Mucosa of stomach (tissue), 1 donor: ENCODE measurements around the gene CHI3L2.

Source experiments
- H3K27me3 ChIP-seq: one replicate; pipeline ENCODE4 v1.7.0; 2013; ENCODE audit warnings: mild to moderate bottlenecking, low read length; ENCODE audit not compliant: control insufficient read depth, insufficient read depth
- H3K36me3 ChIP-seq: one replicate; pipeline ENCODE4 v1.7.0; 2013; ENCODE audit warnings: low read length; ENCODE audit not compliant: control insufficient read depth, insufficient read depth
- H3K4me1 ChIP-seq: one replicate; pipeline ENCODE4 v1.7.0; 2013; ENCODE audit warnings: mild to moderate bottlenecking, low read length; ENCODE audit not compliant: control insufficient read depth, insufficient read depth
- H3K4me3 ChIP-seq: one replicate; pipeline ENCODE4 v1.7.0; 2013; ENCODE audit warnings: low read length
- H3K9ac ChIP-seq: one replicate; pipeline ENCODE4 v1.7.0; 2013; ENCODE audit warnings: mild to moderate bottlenecking, low read length, moderate library complexity
- H3K9me3 ChIP-seq: one replicate; pipeline ENCODE4 v1.7.0; 2013; ENCODE audit warnings: mild to moderate bottlenecking, low read length, moderate library complexity; ENCODE audit not compliant: control insufficient read depth
- donor health status: Pancreatic carcinoma.

CHI3L2 gene

GRCh38 chr1:111203681-111204200 lies 23.8 kb upstream of the CHI3L2 start:
- Histone ChIP-seq H3K9me3 (no peaks in the 10 kb centered on the region), H3K4me3 (peak overlapping the region; percentile 71), H3K36me3 (peaks cover 1% of the 10 kb centered on the region), H3K4me1 (peaks cover 55% of the 10 kb centered on the region), H3K9ac (peak overlapping the region; percentile 82), H3K27me3 (no peaks in the 10 kb centered on the region)

- H3K4me1 ChIP-seq, result peaks cover 49% of the 10 kb centered on the region
- no peaks in the 10 kb centered on the region for H3K9me3 ChIP-seq
- H3K27me3 ChIP-seq, result no peaks in the 10 kb centered on the region
- H3K4me3 ChIP-seq, result peak overlapping the region; percentile 25
- peak overlapping the region; percentile 82 for H3K9ac ChIP-seq
- H3K36me3 ChIP-seq, result no peaks in the 10 kb centered on the region
These were observed 23.1 kb upstream of the CHI3L2 start for GRCh38 chr1:111204201-111204982.

DNA sequence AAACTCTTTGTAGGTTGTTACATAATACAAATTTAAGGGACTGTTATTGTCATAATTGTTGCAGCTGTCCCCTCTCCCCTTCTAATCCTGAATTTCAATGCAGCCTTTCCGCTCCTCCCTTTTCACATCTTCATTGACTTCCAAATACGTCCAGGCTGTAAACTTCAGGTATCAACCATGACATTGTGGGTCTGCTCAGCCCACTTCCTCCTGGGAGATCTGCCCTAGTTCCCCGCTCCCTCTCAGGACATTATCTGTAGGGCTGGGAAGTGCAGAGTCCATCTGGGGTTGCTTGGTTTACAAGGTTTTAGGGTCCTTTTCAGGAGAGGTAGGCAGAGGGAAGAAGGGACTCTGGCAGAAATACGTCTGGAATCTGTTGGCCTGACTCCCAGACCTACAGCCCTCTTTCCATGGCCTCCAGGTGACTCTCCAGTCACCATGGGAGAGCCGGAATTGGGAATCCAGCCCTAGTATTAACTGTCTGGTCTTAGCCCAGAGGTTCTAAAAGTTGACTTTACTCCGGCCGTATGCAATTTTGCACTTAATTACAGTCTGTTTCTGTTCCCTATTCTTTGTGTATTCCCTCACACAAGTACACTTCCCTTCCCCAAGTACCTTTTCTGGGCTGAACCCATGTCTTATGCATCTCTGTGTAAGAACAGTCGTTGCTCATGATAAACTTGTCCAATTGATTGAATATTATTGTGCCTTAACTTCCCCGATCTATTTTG lies 22.4 kb upstream of the CHI3L2 start:
- no peak overlapping the region for H3K9ac ChIP-seq
- no peaks in the 10 kb centered on the region for H3K27me3 ChIP-seq
- H3K9me3 ChIP-seq, result no peaks in the 10 kb centered on the region
- H3K36me3 ChIP-seq, result no peaks in the 10 kb centered on the region
- peaks cover 41% of the 10 kb centered on the region for H3K4me1 ChIP-seq
- H3K4me3 ChIP-seq, result no peak overlapping the region

- Histone ChIP-seq H3K9ac (no peak overlapping the region), H3K4me3 (no peak overlapping the region), H3K4me1 (peaks cover 36% of the 10 kb centered on the region), H3K36me3 (no peaks in the 10 kb centered on the region), H3K9me3 (no peaks in the 10 kb centered on the region), H3K27me3 (no peaks in the 10 kb centered on the region)
These were observed 21.8 kb upstream of the CHI3L2 start for GRCh38 chr1:111205714-111206050.

- no peaks in the 10 kb centered on the region for H3K27me3 ChIP-seq
- no peaks in the 10 kb centered on the region for H3K36me3 ChIP-seq
- H3K4me1 ChIP-seq, result peaks cover 8% of the 10 kb centered on the region
- H3K9ac ChIP-seq, result no peak overlapping the region
- no peaks in the 10 kb centered on the region for H3K9me3 ChIP-seq
- H3K4me3 ChIP-seq, result no peak overlapping the region
These were observed 18.6 kb upstream of the CHI3L2 start for GRCh38 chr1:111208921-111209320.

GRCh38 chr1:111209622-111210021 lies 17.9 kb upstream of the CHI3L2 start:
- no peaks in the 10 kb centered on the region for H3K36me3 ChIP-seq
- no peaks in the 10 kb centered on the region for H3K9me3 ChIP-seq
- H3K4me1 ChIP-seq, result peaks cover 5% of the 10 kb centered on the region
- no peak overlapping the region for H3K4me3 ChIP-seq
- no peak overlapping the region for H3K9ac ChIP-seq
- no peaks in the 10 kb centered on the region for H3K27me3 ChIP-seq

DNA sequence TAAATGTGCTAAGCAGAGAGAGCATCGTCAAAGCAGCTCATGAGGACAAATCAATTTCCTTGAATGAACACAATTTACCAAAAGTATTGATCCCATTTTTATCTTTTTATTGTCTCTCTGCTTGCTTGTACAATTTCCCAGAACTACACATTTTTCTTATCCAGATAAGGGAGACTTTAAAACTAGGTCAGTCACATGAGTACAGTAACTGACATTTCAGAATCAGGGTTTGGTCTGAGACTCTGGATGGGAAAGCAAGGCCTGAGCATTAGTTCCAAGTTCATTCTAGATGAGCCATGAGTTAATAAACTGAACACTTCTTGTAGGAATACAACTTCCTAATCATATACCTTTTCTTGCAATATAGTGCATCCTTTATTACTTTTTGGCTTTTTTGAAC lies 15.6 kb upstream of the CHI3L2 start:
- Histone ChIP-seq H3K9me3 (no peaks in the 10 kb centered on the region), H3K4me1 (no peaks in the 10 kb centered on the region), H3K36me3 (no peaks in the 10 kb centered on the region), H3K4me3 (no peak overlapping the region), H3K27me3 (no peaks in the 10 kb centered on the region), H3K9ac (no peak overlapping the region)

DNA sequence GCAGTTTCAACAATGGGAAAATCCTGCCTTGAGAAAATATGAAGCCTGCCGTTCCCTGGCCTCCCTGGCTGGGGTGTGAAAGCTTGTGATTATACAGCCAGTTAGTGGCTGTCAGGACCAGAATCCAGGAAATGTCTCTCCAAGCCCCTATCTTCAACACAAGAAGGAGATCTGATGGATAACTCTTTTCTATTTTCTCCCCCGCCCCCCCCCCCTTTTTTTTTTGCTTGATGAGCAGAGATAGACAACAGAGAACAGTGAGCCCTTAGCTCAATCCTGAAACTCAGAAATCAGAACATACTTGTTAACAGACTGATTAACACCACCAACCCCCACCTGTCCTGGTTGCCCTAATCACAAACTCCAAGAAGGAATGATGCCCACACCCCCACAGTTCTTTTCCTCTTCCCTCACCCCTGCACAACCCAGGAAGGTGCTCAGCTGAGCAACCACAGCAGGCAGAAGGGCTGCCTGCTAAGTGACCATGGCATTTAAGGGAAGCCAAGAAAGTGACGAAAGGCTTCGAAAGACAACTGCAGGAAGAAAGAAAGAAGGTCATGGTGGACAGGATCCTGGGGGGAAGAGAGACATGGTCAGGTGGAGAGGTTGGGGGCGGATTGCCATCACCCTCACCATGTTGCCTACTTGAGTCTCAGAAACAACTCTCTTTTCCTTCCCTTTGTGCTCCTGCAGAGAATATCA lies 14.7 kb upstream of the CHI3L2 start:
- Histone ChIP-seq H3K27me3 (no peaks in the 10 kb centered on the region), H3K4me3 (no peak overlapping the region), H3K9ac (no peak overlapping the region), H3K4me1 (no peaks in the 10 kb centered on the region), H3K36me3 (no peaks in the 10 kb centered on the region), H3K9me3 (no peaks in the 10 kb centered on the region)

DNA sequence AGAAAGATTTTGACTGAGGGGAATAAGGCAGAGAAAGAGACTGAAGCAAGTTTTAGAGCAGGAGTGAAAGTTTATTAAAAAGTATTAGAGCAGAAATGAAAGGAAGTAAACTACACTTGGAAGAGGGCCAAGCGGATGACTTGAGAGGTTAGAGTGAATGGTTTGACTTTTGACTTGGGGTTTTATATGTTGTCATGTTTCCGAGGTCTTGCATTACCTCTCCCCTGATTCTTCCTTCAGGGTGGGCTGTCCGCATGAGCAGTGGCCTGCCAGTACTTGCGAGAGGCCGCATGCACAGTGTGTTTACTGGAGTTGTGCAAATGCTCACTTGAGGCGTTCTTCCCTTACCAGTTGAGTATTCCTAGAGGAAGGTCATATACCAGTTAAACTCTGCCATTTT lies 14.1 kb upstream of the CHI3L2 start:
- Histone ChIP-seq H3K4me1 (no peaks in the 10 kb centered on the region), H3K9ac (no peak overlapping the region), H3K27me3 (no peaks in the 10 kb centered on the region), H3K4me3 (no peak overlapping the region), H3K36me3 (no peaks in the 10 kb centered on the region), H3K9me3 (no peaks in the 10 kb centered on the region)

DNA sequence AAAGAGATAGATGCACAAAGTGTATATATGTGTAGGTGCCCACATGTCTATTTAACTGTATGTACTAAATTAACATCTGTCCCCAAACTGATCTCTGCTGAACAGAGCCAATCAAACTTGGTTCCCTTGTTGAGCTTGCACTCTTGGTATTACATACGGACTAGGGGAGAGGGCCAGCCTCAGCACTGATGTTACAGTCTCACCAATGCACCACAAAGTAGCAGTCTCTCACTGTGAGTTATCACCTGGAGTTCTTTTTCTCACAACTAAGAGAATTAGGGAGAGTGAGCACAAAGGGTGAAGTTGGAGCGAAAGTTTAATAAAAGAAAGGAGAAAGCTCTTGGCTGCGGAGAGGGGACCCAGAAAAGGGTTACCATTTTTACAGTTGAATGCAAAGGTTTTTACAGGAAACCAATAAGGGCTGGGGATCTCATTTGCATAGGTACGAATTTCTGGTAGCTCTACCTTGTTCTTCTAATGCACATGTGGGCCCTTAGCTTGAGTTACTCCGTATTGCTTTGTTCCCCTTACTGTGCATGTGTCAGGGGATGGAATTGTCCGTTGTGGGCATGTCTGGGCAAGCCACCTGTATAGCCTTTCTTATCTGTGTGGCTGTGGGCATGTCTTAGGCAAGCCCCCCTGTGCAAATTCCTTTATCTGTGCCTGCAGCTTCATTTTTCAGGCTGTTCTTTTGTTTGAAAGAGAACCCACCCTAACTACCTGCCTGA lies 13.3 kb upstream of the CHI3L2 start:
- Histone ChIP-seq H3K36me3 (no peaks in the 10 kb centered on the region), H3K4me3 (no peak overlapping the region), H3K9ac (no peak overlapping the region), H3K9me3 (no peaks in the 10 kb centered on the region), H3K27me3 (no peaks in the 10 kb centered on the region), H3K4me1 (no peaks in the 10 kb centered on the region)

- Histone ChIP-seq H3K27me3 (no peaks in the 10 kb centered on the region), H3K4me3 (no peak overlapping the region), H3K9me3 (no peaks in the 10 kb centered on the region), H3K9ac (no peak overlapping the region), H3K36me3 (no peaks in the 10 kb centered on the region), H3K4me1 (no peaks in the 10 kb centered on the region)
These were observed 12.6 kb upstream of the CHI3L2 start for GRCh38 chr1:111214884-111215283.
